ENCODE results near the gene SHOC2.

Gene SHOC2

GRCh38 chr10:110883924-110884323 is 35.5 kb upstream of the SHOC2 start:
- DNase-seq (ENCODE audit: extremely low spot score), result no peak
- CTCF ChIA-PET, result interaction anchor here (1.2 to 3.1 kb wide), 3 partner anchors 9 to 138 kb away, joined by 3 to 20 read pairs (median 3); no protein-coding TSS in a partner anchor
- TF ChIP-seq, protein P1, sequence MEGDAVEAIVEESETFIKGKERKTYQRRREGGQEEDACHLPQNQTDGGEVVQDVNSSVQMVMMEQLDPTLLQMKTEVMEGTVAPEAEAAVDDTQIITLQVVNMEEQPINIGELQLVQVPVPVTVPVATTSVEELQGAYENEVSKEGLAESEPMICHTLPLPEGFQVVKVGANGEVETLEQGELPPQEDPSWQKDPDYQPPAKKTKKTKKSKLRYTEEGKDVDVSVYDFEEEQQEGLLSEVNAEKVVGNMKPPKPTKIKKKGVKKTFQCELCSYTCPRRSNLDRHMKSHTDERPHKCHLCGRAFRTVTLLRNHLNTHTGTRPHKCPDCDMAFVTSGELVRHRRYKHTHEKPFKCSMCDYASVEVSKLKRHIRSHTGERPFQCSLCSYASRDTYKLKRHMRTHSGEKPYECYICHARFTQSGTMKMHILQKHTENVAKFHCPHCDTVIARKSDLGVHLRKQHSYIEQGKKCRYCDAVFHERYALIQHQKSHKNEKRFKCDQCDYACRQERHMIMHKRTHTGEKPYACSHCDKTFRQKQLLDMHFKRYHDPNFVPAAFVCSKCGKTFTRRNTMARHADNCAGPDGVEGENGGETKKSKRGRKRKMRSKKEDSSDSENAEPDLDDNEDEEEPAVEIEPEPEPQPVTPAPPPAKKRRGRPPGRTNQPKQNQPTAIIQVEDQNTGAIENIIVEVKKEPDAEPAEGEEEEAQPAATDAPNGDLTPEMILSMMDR (IDR thresholded peaks at IDR 0.05; ENCODE audit: control extremely low read depth, extremely low read depth, low read depth, missing control alignments), result no peak
- POLR2A ChIA-PET, result no interaction called here

- ChIA-PET POLR2A (no interaction called here), CTCF (interaction anchor here (0.7 to 2.2 kb wide), 7 partner anchors 9 to 140 kb away, joined by 3 to 12 read pairs (median 3); no protein-coding TSS in a partner anchor)
- TF ChIP-seq, protein P1 (IDR thresholded peaks at IDR 0.05; ENCODE audit: control extremely low read depth, extremely low read depth, low read depth, missing control alignments), result no peak
- DNase-seq (ENCODE audit: extremely low spot score), result no peak
These were observed 33.3 kb upstream of the SHOC2 start for GRCh38 chr10:110885932-110886674.

GRCh38 chr10:110887560-110887959 is 31.8 kb upstream of the SHOC2 start:
- POLR2A ChIA-PET, result interaction anchor here (1.2 kb wide), 1 partner anchor 16 kb away, joined by 3 read pairs; the partner anchor contains the start of gene PDCD4
- DNase-seq (ENCODE audit: extremely low spot score), result no peak
- TF ChIP-seq, protein P1 (IDR thresholded peaks at IDR 0.05; ENCODE audit: control extremely low read depth, extremely low read depth, low read depth, missing control alignments), result no peak
- CTCF ChIA-PET, result interaction anchor here (1.0 to 2.2 kb wide), 7 partner anchors 9 to 142 kb away, joined by 3 to 12 read pairs (median 4); no protein-coding TSS in a partner anchor

GRCh38 chr10:110892602-110893288 is 26.7 kb upstream of the SHOC2 start:
- ChIA-PET POLR2A (no interaction called here), CTCF (interaction anchor here (0.6 to 2.7 kb wide), 17 partner anchors 9 to 293 kb away, joined by 3 to 20 read pairs (median 5); partner anchors contain the start of gene BBIP1)
- DNase-seq (ENCODE audit: extremely low spot score), result no peak
- TF ChIP-seq, protein P1 (IDR thresholded peaks at IDR 0.05; ENCODE audit: control extremely low read depth, extremely low read depth, low read depth, missing control alignments), result no peak

GRCh38 chr10:110893559-110894179 is 25.7 kb upstream of the SHOC2 start:
- peak; percentile 28 for DNase-seq (ENCODE audit: extremely low spot score)
- CTCF ChIA-PET, result interaction anchor here (0.8 to 2.7 kb wide), 27 partner anchors 9 to 286 kb away, joined by 3 to 20 read pairs (median 4); partner anchors contain the start of gene BBIP1
- POLR2A ChIA-PET, result no interaction called here
- TF ChIP-seq, protein P1 (IDR thresholded peaks at IDR 0.05; ENCODE audit: control extremely low read depth, extremely low read depth, low read depth, missing control alignments), result peak; percentile 39

DNA sequence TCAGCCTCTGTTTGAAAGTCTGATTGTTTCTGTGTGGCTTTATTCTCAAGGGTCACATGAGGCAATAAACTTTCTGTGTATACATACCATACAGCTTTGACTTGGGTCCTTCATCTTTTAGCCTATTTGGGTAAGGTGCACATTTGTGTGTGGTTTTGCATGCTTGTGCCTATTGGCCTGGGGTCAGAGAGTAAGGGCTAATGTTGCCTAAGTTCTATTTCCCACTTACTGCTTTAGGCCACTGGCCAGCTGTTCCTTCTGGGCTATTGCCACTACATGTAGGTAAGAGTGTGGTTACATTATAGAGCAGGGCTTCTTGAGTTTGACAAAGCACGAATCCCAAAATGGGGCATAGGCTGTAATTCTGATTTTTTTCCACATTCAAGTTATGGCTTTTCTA is 22.2 kb upstream of the SHOC2 start:
- CTCF ChIA-PET, result interaction anchor here (0.9 to 2.1 kb wide), 12 partner anchors 10 to 286 kb away, joined by 3 to 12 read pairs (median 6); no protein-coding TSS in a partner anchor
- TF ChIP-seq, protein P1 (IDR thresholded peaks at IDR 0.05; ENCODE audit: control extremely low read depth, extremely low read depth, low read depth, missing control alignments), result no peak
- no peak for DNase-seq (ENCODE audit: extremely low spot score)
- POLR2A ChIA-PET, result no interaction called here
